NCI-H2196 treated with DMSO at 0.1 percent for 48 hours (cell line): ENCODE results near the gene RILPL2.
"Not testable (repeated sequence)": the region's sequence is repeated elsewhere in the genome, so short reads cannot be mapped to it uniquely, and the experiment has no call there.

Source experiments
- DNase-seq: peaks from one replicate; lab custom pipeline; 2025; ENCODE audit not compliant: unreplicated experiment; lab: John Stamatoyannopoulos, UW

RILPL2 gene

DNA sequence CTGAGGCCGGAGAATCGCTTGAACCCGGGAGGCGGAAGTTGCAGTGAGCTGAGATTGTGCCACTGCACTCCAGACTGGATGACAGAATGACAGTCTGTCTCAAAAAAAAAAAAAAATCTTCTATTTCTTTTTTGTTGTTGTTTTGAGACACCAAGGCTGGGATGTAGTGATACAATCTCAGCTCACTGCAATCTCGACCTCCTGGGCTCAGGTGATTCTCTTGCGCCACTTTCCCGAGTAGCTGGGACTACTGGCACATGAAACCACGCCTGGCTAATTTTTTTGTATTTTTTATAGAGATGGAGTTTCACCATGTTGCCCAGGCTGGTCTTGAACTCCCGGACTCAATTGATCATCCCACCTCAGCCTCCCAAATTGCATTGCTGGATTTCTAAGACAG lies 14.2 kb upstream of the RILPL2 start:
- no peak for DNase-seq

DNA sequence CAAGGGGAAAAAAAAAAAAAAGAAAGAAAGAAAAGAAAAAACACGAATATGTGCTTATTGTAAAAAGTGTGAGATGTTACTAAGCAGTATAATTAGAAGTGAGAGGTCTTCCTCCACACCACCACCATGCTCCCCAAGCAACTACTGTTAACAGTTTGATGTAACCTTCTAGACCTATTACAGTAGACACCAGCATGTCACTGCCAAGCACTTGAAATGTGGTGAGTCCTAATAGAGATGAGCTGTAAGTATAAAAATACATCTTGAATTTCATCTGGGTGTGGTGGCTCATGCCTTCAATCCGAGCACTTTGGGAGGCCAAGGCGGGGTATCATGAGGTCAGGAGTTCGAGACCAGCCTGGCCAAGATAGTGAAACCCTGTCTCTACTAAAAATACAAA lies 13.4 kb upstream of the RILPL2 start:
- no peak for DNase-seq

DNA sequence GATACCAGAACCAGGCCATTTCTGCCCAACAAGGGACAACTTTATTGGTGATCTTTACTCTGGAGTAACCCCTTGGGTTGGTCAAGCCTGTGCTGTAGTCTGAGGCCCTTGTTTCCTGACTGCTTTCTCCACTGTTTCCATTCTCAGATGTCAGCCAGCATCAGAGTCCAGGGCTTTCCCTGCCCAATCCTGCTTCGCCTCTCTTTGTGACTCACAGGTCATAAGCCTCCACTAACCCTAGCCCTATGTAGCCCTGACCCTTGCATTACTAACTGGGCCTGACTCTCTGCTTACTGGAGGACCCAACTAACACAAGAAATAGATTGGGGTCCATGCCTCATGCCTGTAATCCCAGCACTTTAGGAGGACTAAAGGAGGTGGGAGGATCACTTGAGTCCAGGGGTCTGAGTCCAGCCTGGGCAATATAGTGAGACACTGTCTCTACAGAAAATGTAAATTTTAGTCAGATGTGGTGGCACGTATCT lies 12.8 kb upstream of the RILPL2 start:
- no peak for DNase-seq

DNA sequence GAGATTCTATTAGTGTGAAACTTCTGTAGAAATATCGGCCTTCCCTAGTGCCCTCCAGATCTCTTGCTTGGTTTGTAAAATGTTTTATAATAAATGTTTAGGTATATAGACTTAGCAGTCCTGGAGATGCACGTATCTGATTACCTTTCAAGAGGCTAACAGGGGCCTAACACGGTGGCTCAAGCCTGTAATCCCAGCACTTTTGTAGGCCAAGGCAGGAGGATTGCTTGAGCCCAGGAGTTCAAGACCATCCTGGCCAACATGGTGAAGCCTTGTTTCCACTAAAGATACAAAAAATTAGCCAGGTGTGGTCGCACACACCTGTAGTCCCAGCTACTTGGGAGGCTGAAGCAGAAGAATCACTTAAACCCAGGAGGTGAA lies 9.8 kb upstream of the RILPL2 start:
- DNase-seq = no peak

DNA sequence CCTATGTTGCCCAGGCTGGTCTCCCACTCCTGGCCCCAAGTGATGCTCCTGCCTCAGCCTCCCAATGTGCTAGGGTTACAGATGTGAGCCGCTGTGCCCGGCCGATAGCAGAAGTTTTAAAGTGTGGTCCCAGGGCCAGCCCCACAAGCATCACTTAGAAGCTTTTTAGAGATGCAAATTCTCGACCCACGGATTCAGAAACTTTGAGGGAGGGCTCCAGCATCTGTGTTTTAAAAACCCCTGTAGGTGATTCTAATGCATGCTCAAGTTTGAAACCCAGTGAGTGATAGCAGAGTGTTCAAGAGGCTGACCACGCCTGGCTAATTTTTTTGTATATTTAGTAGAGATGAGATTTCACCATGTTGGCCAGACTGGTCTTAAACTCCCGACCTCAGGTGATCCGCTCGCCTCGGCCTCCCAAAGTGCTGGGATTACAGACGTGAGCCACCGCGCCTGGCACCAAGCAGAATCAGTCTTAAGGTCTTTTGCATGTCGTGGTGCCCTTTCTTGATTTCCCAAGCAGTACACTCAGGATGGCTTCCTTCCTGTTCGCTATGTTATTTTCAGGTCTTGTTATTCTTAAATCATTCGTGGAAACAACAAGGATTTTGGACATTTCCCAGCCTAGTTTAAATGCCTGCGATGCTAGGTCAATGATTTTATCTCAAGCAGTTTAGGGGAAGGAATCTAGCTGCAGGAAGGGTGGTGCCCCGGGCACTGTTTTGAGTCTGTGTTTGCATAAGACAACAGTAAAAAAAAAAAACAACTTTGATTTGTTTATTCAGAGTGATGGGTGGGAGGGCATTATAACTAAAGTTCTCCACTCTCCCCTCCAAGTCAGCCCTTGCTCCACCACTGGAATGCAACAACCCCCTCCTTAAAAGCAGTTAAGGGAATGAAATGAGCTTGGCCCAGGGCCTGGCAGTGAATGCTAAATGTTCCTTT lies 9.2 kb upstream of the RILPL2 start:
- DNase-seq = no peak

DNA sequence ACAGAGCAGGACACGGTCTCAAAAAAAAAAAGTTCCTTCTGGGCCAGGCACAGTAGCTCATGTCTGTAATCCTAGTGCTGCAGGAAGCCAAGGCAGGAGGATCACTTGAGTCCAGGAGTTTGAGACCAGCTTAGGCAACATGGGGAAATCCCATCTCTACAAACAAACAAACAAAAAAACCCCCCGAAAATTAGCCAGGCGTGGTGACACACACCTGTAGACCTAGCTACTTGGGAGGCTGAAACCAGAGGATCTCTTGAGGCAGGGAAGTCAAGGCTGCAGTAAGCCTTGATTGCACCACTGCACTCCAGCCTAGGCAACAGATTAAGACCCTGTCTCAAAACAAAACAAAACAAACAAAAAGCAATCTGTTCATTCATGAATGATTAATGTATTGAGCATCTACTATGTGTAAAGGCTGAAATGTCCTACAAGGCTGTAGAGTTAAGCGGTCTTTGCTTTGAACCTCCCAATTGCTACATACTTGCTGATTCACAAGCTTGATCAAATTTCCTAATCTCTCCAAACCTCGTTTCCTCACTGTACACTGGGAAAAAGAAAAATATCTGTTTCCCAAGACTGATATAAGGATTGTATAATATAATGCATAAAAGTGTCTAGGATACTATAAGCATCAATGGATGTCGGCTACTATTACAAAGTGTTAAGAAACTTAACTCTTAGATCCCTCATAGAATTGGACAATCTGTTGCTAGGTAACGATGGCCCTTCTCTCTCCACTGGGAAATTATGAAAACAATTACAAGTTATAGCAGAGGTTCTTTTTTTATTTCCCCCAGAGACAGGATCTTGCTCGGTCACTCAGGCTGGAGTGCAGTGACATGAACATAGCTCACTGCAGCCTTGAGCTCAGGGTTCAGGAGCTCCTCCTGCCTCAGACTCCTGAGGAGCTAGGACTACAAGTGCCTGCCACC lies 7.9 kb upstream of the RILPL2 start:
- no peak for DNase-seq

DNA sequence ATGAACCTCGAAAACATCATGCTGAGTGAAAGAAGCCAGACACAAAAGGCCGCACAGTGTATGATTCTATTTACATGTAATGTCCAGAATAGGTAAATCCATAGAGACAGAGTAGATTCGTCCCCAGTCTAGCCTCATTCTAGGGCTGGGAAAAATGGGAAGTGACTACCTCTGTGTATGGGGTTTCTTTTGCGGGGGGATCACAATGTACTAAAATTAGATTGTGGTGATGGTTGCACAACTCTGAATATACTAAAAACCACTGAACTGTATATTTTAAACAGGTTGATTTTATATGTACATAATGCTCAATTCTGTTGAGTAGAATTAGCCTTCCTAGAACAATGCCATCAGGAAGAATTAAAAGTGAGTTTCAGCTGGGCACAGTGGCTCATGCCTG lies 6.3 kb upstream of the RILPL2 start:
- DNase-seq = no peak

DNA sequence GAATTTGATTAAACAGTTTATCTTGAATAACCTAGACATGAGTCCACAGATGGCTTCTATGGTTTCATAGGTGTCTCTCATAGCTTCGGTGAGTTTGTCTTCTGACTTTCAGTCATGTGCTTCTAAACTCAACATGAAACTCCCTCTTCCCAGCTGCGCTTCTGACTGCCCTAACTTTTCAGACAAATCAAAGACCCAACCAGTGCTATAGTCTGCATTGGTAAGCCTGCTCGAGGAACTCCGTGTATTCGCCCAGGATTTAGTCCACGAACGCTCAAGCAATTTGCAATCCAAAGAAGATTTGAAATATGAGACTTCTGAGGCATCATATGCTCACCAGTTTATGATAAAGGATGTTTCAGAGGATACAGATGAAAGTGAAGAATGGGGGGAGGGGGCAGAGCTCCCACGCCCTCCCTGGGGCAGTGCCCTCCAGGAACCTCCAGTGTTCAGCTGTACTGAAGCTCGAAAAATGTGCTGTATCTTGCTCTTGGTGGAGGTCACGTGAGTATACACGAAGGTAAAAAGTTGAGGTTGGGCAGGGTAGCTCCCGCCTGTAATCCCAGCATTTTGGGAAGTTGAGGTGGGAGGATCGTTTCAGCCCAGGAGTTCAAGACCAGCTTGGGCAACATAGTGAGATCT lies 5.2 kb upstream of the RILPL2 start:
- no peak for DNase-seq

DNA sequence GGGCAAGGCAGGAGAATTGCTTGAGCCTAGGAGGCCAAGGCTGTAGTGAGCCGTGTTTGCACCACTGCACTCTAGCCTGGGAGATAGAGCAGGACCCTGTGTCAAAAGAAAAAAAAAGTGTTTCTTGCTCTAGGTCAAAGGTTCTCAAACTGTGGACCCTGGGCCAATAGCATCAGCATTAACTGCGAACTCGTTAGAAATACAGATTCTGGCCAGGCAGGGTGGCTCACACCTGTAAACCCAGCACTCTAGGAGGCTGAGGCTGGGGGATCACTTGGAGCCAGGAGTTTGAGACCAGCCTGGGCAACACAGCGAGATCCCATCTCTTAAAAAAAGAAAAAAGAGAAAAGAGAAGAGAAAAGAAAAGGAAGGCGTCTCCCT lies 858 bp downstream of the RILPL2 start:
- DNase-seq = no peak

DNA sequence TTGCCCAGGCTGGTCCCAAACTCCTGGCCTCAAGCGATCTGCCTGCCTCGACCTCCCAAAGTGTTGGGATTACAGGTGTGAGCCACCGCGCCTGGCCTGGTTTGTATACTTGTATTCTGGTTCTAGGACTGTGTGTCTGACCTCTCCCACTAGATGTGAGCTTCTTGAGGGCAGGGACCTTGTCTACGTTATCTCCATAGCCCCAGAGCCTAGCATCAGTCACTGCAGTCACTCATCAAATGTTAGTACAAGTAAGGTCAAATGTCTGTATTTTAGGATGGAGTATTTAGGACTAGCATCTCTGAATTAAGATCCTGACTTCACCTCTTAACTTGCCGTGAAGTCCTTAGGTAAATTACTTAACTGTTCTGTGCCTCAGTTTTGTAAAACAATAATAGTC lies 2.9 kb downstream of the RILPL2 start:
- DNase-seq = no peak

DNA sequence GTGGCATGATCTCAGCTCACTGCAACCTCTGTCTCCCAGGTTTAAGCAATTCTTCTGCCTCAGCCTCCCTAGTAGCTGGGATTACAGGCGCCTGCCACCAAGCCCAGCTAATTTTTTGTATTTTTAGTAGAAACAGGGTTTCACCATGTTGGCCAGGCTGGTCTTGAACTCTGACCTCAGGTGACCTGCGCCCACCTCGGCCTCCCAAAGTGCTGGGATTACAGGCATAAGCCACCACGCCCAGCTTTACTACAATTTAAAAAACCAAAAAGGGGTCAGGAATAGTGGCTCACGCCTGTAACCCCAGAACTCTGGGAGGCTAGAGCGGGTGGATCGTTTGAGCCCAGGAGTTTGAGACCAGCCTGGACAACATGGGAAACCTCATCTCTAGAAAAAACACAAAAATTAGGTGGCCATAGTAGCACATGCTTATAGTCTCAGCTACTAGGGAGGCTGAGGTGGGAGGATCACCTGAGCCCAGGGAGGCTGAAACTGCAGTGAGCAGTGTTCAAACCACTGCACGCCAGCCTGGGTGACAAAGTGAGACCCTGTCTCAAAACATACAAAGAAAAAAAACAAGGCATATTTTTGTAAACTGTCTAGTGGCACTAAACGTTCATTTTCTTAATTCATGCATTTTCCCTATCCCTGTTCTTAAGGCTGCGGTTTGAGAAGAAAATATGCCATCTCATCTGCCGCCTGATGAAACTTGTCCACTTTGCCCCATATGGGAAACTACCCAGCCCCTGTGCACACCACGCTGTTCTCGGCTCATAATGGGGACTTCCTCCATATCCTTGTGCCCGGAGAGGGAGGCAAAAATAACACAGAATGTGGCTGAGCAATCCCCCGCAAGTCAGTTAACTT lies 4.3 kb downstream of the RILPL2 start:
- not testable (repeated sequence) for DNase-seq

DNA sequence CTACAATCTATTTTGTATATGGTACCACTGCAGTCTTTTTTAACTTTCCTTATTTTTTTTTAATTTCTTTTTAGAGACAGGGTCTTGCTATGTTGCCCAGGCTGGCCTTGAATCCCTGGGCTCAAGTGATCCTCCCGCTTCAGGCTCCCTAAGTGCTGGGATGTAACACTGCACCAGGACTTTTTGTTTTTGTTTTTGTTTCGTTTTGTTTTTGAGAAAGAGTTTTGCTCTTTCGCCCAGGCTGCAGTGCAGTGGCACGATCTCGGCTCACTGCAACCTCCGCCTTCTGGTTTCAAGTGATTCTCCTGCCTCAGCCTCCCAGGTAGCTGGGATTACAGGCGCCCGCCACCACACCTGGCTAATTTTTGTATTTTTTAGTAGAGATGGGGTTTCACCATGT lies 7.4 kb downstream of the RILPL2 start:
- DNase-seq = not testable (repeated sequence)

DNA sequence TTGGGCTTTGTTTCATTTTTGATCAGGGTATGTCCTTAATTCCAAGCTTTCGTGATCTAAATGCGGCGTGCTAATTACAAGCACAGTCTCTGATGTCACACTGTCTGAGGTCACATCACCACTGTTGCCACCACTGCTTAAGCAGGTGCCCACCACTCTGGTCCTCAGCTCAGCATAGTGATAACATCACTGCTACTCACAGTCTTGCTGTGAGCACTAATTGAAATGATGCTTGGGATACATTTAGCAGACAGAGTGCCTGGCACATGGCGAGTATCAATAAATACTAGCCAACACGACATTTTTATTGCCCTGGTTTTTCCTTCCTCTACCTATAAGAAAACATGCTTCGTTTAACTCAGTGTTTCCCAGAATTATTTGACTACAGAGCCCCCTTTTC lies 7.9 kb downstream of the RILPL2 start:
- no peak for DNase-seq

DNA sequence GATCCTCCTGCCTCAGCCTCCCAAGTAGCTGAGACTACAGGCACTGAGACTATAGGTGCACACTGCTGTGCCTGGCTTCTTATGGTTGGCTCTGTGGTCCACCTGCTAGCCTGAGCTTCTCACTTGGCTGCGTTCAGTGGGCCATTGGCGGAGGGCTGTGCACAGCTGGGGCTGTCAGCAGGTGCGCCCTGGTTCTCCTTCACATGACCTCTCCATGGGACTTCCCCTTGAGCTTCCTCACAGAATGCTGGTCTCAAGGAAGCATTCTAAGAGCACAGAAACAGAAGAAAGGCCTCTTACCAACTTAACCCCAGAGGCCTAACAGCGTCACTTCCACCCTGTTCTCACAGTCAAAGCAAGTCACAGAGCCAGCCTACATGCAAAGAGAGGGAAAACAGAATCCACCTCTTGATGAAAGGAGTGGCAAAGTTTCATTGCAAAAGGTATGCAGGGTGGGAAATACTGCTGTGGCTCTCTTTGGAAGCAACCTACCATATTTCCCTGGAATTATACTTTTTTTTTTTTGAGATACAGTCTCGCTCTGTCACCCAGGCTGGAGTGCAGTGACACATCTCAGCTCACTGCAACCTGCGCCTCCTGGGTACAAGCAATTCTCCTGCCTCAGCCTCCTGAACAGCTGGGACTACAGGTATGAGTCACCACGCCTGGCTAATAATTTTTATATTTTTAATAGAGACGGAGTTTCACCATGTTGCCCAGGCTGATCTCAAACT lies 9.3 kb downstream of the RILPL2 start:
- no peak for DNase-seq

DNA sequence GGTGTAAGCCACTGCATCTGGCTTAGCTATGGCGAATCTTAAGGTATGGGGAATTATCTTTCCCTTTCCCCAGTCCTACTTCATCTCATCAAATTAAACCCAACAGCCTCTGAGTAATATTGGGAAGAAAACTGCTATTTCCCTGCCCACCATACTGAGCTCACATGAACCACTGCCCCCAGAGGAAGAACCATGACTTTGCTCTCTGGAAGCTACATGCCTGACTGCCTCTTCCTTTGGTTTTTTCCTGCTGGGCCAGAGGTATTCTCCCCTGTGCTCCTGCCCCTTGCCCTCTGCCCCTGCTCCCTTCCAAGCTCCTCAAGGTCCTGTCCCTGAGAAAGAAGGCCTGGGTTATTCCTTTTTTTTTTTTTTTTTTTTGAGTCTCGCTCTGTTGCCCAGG lies 15.2 kb downstream of the RILPL2 start:
- DNase-seq = no peak

DNA sequence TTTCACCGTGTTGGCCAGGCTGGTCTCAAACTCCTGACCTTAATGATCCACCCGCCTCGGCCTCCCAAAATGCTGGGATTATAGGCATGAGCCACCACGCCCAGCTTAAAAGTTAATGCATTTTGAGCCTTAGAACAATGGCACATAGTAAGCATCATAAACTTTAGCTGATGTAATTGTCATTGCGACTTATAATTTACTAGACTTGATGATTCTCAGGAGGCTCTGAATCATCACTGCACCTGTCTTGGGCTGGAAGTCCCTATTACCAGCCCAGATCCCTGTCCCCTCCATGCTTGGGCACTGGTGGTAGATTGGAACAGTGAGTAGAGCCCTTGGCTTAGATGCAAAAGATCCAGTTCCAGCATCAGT lies 26.5 kb downstream of the RILPL2 start:
- DNase-seq = no peak

DNA sequence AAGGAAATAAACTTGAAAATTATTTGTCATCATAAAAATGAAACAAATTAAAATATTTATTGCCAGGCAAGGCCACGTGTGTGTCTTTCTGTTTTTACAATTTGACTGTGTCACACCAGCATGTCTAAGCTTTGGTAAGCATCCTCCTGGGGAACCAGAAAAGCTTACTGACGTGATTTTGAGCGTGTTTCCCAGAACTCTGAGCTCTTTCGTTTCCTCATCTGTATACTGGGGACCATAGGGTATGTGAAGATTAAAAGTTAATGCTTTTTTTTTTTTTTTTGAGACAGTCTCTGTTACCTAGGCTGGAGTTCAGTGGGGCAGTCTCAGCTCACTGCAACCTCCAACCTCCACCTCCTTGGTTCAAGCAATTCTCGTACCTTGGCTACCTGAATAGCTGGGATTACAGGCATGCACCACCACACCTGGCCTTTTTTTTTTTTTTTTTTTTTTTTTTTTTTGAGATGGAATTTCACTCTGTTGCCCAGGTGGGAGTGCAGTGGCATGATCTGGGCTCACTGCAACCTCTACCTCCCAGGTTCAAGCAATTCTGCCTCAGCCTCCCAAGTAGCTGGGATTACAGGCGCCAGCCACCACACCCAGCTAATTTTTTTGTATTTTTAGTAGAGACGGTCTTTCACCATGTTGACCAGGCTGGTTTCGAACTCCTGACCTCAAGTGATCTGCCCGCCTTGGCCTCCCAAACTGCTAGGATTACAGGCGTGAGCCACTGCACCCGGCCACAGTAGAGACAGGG lies 27.0 kb downstream of the RILPL2 start:
- DNase-seq = not testable (repeated sequence)

DNA sequence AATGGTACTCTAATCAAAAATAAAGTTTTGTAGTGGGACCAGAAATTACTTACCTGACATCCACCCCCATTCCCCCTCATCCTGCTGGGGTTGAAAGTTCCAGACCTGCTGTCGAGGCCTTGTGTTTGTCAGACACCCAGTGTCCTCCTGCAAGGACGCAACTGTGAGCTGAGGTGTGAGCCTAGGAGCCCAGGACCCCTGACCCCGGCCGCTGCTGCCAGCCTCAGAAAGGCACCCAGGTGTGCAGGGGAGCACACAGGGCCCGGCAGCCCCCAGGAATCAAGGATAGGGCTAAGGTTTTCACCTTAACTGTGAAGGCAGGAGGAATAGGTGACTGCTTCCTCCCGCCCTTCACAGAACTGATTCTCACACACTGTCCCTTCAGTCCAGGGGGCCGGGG lies 27.9 kb downstream of the RILPL2 start:
- not testable (repeated sequence) for DNase-seq

DNA sequence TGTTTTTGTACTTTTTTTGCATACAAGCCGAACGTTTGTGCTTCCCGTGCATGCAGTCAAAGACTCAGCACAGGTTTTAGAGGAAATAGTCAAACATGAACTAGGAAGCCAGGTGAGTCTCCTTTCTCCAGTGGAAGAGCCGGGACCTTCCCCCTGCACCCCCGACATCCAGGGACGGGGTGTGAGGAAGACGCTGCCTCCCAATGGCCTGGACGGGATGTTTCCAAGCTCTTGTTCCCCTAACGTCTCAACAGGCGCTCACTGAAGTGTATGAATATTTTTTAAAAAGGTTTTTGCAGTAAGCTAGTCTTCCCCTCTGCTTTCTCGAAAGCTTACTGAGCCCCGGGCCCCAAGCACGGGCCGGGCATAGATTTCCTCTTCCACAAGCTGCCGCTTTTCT lies 28.6 kb downstream of the RILPL2 start:
- not testable (repeated sequence) for DNase-seq
